Activated CD4-positive, alpha-beta T cell treated with anti-CD3 and anti-CD28 coated beads, Interleukin-2, amount 50 U/mL, for 48 hours (primary cell): ENCODE measurements around the gene PIKFYVE.
"Not testable (repeated sequence)": the region's sequence is repeated elsewhere in the genome, so short reads cannot be mapped to it uniquely, and the experiment has no call there.

Experiments
- DNase-seq, 2 experiments: peaks; one replicate each; pipeline ENCODE4 v3.0.0-alpha.2; 2020

Gene PIKFYVE

DNA sequence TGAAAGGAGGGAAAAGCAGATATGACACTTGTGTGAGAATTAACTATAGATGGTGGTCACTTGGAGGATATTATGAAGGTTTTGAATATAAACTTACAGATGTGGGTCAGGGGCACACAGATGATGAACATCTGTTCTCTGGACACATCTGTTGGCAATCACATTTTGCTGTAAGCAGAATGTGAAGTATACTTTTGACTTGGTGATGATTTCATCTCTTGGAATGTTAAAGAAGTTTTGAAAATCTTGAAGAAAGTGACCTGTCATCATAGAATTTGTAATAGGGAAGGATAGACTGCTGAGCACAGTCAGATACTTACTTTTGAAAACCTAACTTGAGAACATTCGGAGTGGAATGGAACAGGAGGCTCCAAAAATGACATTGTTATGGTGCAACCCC lies 40.2 kb downstream of the PIKFYVE start:
- DNase-seq, result no peak

DNA sequence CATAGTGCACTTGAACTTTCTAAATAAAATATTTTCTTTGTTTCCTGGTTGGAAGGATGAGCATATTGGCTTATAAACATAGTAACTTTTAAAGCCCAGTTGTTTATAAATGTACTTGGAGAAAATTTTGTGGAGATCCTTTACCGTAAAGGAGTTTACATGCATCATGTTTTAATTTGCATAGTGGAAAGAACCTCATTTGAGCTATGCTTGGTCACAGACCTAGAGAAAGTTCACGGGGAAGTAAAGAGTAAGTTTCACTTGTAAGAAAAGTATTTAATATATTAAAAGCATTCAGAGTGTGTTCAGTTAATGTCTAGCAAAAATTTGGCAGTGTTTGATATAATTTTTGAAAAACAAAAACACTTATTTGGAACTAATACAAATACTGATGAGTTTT lies 45.3 kb downstream of the PIKFYVE start:
- DNase-seq, result no peak

DNA sequence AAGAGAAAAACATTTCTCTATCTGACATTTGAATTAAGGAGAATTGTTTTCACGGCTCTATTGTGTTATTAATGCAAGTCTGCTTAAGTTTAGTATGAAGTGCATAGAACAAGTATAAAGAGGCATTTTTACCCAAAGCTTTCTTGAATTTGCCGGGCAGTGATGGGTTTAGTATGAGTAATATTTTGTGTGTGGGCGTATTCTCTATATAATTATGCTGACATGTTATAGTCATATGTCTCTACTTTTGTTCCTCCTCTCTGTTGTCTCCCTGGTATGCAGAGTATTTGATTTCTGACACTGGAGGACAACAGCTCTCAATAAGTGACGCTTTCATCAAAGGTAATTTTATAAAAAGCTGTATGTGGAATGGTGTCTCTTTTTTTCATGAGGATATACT lies 45.9 kb downstream of the PIKFYVE start:
- DNase-seq, result no peak

GRCh38 chr2:208315081-208315788 lies 49.2 kb downstream of the PIKFYVE start:
- no peak for DNase-seq

- DNase-seq, result no peak
Observed at GRCh38 chr2:208318127-208318526, 52.1 kb downstream of the PIKFYVE start.

- no peak for DNase-seq
Observed at GRCh38 chr2:208319391-208319790, 53.3 kb downstream of the PIKFYVE start.

GRCh38 chr2:208320686-208321085 lies 54.6 kb downstream of the PIKFYVE start:
- DNase-seq, result no peak

DNA sequence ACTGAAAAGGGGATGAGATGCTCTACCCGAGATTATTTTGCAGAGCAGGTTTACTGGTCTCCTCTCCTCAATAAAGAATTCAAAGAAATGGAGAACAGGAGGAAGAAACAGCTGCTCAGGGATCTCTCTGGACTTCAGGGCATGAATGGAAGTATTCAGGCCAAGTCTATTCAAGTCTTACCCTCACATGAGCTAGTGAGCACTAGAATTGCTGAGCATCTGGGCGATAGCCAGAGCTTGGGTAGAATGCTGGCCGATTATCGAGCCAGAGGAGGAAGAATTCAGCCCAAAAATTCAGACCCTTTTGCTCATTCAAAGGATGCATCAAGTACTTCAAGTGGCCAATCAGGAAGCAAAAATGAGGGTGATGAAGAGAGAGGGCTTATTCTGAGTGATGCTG lies 60.0 kb downstream of the PIKFYVE start:
- no peak for DNase-seq

GRCh38 chr2:208329485-208329884 lies 63.4 kb downstream of the PIKFYVE start:
- DNase-seq, result no peak

- DNase-seq, result no peak
Observed at GRCh38 chr2:208334230-208334629, 68.2 kb downstream of the PIKFYVE start.

DNA sequence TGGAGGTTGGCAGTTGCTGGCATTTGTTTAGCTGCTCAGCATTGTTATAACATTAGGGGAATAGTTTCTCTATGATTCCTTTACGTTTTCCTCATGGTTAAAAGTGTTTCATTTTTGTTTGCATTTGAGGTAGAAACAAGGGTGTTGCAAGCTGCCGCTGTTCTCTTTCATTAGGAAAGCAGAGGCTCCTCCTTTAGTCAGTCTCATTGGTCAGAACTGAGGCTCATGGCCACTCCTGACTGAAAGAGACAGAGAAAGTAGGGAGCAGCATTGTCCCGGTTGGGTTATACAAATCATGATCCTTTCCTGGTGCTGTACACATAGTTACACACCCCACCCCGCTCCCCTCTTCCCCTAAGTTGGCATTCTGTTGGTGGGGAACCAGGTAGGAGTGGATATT lies 80.7 kb downstream of the PIKFYVE start:
- no peak for DNase-seq

DNA sequence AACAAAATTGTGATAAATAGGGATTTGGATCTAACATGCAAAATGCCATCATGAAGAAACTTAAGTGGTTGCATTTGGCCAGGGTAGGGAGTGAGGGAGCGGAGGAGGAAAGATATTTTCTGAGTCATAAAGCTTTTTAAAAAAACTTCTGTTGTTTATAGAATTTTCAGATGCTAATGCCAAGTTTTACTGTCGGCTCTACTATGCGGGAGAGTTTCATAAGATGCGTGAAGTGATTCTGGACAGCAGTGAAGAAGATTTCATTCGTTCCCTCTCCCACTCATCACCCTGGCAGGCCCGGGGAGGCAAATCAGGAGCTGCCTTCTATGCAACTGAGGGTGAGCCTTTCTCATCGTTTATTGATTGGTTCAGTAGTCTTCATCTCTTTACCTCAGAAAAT lies 84.6 kb downstream of the PIKFYVE start:
- DNase-seq, result no peak

- no peak for DNase-seq
Observed at GRCh38 chr2:208352644-208353567, 86.9 kb downstream of the PIKFYVE start.

- no peak for DNase-seq
Observed at GRCh38 chr2:208354964-208355381, 88.9 kb downstream of the PIKFYVE start.

DNA sequence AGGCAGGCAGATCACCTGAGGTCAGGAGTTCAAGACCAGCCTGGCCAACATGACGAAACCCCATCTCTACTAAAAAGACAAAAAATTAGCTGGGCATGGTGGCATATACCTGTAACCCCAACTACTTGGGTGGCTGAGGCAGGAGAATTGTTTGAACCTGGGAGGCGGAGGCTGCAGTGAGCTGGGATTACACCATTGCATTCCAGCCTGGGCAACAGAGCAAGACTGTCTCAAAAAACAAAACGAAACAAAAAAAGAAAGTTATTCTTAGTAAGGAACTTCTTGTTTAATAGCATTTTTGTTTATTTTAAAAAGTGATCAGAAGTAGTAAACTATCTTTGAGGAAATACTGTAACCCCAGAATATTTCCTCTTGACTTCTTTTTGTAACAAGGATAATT lies 90.4 kb downstream of the PIKFYVE start:
- not testable (repeated sequence) for DNase-seq

- no peak for DNase-seq
Observed at GRCh38 chr2:208356846-208357574, 91.0 kb downstream of the PIKFYVE start.

GRCh38 chr2:208358758-208359631 lies 92.9 kb downstream of the PIKFYVE start:
- DNase-seq, result no peak

- no peak for DNase-seq
Observed at GRCh38 chr2:208359632-208359986, 93.6 kb downstream of the PIKFYVE start.

DNA sequence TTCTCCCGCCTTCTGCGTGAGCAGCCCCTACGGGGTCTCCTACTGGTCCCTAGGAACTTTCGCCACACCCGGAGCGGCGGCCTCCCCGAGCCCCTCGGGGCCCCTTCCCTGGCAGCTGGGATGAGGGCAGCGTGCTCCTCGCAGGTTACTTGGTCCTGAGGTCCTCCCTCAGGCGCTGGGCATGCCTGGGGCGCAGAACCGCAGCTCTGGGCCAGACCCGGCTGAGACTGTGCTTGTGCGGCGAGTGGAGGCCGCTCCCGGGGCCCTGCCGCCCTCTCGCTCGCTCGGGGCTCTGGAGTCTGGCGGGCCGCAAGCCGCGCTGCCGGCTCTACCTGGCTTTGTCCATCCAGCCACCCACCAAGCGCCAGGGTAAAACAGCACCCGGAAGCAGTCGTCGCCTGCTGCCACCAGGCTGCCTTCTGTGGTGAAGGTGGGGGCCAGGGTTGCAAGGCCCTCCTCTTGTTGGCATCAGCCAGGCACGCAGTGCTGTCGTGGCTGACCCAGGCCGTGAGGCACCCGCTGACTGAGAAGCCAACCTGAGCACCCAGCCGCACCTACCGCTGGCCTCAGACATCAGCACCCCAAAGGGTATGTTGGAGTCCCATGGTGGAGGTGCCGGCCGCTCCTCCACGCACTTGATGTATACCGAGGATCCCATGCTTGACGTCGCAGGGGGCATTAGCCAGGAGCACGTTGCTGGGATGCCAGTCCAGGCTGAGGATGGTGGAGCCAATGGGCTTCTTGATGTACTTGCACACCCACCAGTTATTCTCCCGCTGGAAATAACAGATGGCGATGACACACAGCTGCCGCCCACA lies 94.4 kb downstream of the PIKFYVE start:
- DNase-seq, result no peak

DNA sequence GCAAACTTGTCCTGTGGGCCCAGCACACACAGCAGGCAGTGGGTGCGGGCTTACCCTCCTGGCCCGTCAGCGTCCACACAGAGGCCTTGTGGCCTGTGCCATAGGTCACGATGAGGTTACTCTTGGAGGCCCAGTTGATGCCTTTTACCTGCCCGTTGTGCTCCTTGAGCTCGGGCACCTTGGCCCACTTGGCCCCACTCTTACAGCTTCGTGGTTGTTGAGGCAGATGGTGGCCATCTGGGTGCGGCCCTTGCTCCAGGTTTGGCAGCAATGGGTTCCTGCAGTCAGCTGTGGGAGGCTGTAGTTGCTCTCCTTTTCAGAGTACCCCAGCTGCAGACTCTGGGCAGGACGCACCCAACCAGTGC lies 95.0 kb downstream of the PIKFYVE start:
- DNase-seq, result no peak

- no peak for DNase-seq
Observed at GRCh38 chr2:208363485-208363884, 97.4 kb downstream of the PIKFYVE start.
